ENCODE measurements around the gene ADCK1.

Gene ADCK1

GRCh38 chr14:77962731-77963520 lies 163.0 kb downstream of the ADCK1 start:
- no peak for DNase-seq (ENCODE audit: extremely low spot score)
- TF ChIP-seq ELF4 (IDR thresholded peaks at IDR 0.05) (no peak), TARDBP (IDR thresholded peaks at IDR 0.05) (no peak), FOXK2 (IDR thresholded peaks at IDR 0.05) (no peak), FOXA1 (IDR thresholded peaks at IDR 0.05) (no peak), BHLHE40 (IDR thresholded peaks at IDR 0.05; ENCODE audit: borderline replicate concordance) (no peak), NFRKB (IDR thresholded peaks at IDR 0.05) (no peak), LEF1 (IDR thresholded peaks at IDR 0.05; ENCODE audit: borderline replicate concordance) (no peak), SP1 (IDR thresholded peaks at IDR 0.05) (no peak)
- ChIA-PET POLR2A (no interaction called here), CTCF (no interaction called here)

GRCh38 chr14:77964586-77964985 lies 164.7 kb downstream of the ADCK1 start:
- ChIA-PET POLR2A (no interaction called here), CTCF (no interaction called here)
- DNase-seq (ENCODE audit: extremely low spot score), result no peak
- TF ChIP-seq ARNT (IDR thresholded peaks at IDR 0.05), result no peak
- no peak for TF ChIP-seq SUZ12 (IDR thresholded peaks at IDR 0.05)
- no peak for TF ChIP-seq L3MBTL2 (conservative IDR thresholded peaks at IDR 0.05)
- no peak for TF ChIP-seq TARDBP (IDR thresholded peaks at IDR 0.05)
- TF ChIP-seq PKNOX1 (IDR thresholded peaks at IDR 0.05), result no peak
- no peak for TF ChIP-seq LEF1 (IDR thresholded peaks at IDR 0.05; ENCODE audit: borderline replicate concordance)
- no peak for TF ChIP-seq FOXA1 (IDR thresholded peaks at IDR 0.05)
- TF ChIP-seq FOXM1 (IDR thresholded peaks at IDR 0.05; ENCODE audit: borderline replicate concordance), result no peak
- no peak for TF ChIP-seq FOXK2 (IDR thresholded peaks at IDR 0.05)
- TF ChIP-seq CTBP1 (IDR thresholded peaks at IDR 0.05; ENCODE audit: borderline replicate concordance), result no peak
- no peak for TF ChIP-seq SP1 (IDR thresholded peaks at IDR 0.05)
- no peak for TF ChIP-seq BHLHE40 (IDR thresholded peaks at IDR 0.05; ENCODE audit: borderline replicate concordance)

DNA sequence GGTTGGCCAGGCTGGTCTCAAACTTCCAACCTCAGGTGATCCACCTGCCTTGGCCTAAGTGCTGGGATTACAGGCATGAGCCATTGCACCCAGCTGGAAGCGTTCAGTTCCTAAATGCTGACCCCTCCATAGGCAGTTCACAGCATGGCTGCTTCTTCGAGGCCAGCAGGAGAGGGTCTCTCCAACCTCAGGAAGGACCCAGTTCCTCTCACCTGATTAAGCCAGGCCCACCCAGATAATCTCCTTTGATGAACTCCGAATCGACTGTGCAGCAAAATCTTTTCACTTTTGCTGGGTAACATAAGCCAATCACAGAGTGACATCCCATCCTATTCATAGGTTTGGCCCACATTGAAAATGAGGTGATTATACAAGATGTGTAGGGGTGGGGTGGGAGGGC lies 165.1 kb downstream of the ADCK1 start:
- CTCF ChIA-PET, result no interaction called here
- no peak for DNase-seq (ENCODE audit: extremely low spot score)
- POLR2A ChIA-PET, result no interaction called here
- TF ChIP-seq BHLHE40 (IDR thresholded peaks at IDR 0.05; ENCODE audit: borderline replicate concordance) (no peak), ARNT (IDR thresholded peaks at IDR 0.05) (no peak), FOXM1 (IDR thresholded peaks at IDR 0.05; ENCODE audit: borderline replicate concordance) (no peak), LEF1 (IDR thresholded peaks at IDR 0.05; ENCODE audit: borderline replicate concordance) (no peak), PKNOX1 (IDR thresholded peaks at IDR 0.05) (no peak), SP1 (IDR thresholded peaks at IDR 0.05) (no peak), FOXK2 (IDR thresholded peaks at IDR 0.05) (no peak), CTBP1 (IDR thresholded peaks at IDR 0.05; ENCODE audit: borderline replicate concordance) (no peak), FOXA1 (IDR thresholded peaks at IDR 0.05) (no peak), L3MBTL2 (conservative IDR thresholded peaks at IDR 0.05) (no peak), ELF4 (IDR thresholded peaks at IDR 0.05) (no peak), HDGF (IDR thresholded peaks at IDR 0.05; ENCODE audit: borderline replicate concordance) (no peak)

GRCh38 chr14:77965919-77966435 lies 166.1 kb downstream of the ADCK1 start:
- CTCF ChIA-PET, result no interaction called here
- TF ChIP-seq FOXM1 (IDR thresholded peaks at IDR 0.05; ENCODE audit: borderline replicate concordance) (no peak), NFRKB (IDR thresholded peaks at IDR 0.05) (no peak), LEF1 (IDR thresholded peaks at IDR 0.05; ENCODE audit: borderline replicate concordance) (no peak), L3MBTL2 (conservative IDR thresholded peaks at IDR 0.05) (no peak), SP1 (IDR thresholded peaks at IDR 0.05) (no peak), HDGF (IDR thresholded peaks at IDR 0.05; ENCODE audit: borderline replicate concordance) (no peak), ELF4 (IDR thresholded peaks at IDR 0.05) (no peak), ARNT (IDR thresholded peaks at IDR 0.05) (no peak), CTBP1 (IDR thresholded peaks at IDR 0.05; ENCODE audit: borderline replicate concordance) (no peak), BHLHE40 (IDR thresholded peaks at IDR 0.05; ENCODE audit: borderline replicate concordance) (no peak)
- no peak for DNase-seq (ENCODE audit: extremely low spot score)
- POLR2A ChIA-PET, result no interaction called here

DNA sequence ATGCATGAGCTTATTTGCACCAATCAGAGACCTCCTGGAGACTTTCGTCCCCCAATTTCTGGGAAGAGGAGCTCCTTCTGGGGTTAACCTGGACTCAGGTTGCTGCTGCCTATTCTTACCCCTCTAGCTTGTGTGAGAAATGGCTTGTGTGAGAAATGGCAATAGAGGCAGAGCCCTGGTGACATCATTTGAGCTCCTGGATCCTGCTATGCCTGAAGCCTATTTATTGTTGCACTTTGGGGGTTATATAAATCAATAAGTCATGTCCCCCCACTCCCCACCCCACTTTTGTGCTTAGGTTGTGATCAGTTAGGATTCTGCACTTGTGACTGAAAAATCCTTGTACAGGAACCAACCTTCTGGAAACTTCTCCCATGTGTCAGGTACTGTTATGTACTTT lies 167.2 kb downstream of the ADCK1 start:
- DNase-seq (ENCODE audit: extremely low spot score), result no peak
- TF ChIP-seq HDGF (IDR thresholded peaks at IDR 0.05; ENCODE audit: borderline replicate concordance) (no peak), PKNOX1 (IDR thresholded peaks at IDR 0.05) (no peak), L3MBTL2 (conservative IDR thresholded peaks at IDR 0.05) (no peak), FOXK2 (IDR thresholded peaks at IDR 0.05) (no peak), ELF4 (IDR thresholded peaks at IDR 0.05) (no peak), LEF1 (IDR thresholded peaks at IDR 0.05; ENCODE audit: borderline replicate concordance) (no peak), NFRKB (IDR thresholded peaks at IDR 0.05) (no peak), FOXA1 (IDR thresholded peaks at IDR 0.05) (no peak), TARDBP (IDR thresholded peaks at IDR 0.05) (no peak), BHLHE40 (IDR thresholded peaks at IDR 0.05; ENCODE audit: borderline replicate concordance) (no peak), CTBP1 (IDR thresholded peaks at IDR 0.05; ENCODE audit: borderline replicate concordance) (no peak), ARNT (IDR thresholded peaks at IDR 0.05) (no peak), ZNF384 (IDR thresholded peaks at IDR 0.05) (no peak), FOXM1 (IDR thresholded peaks at IDR 0.05; ENCODE audit: borderline replicate concordance) (no peak), SP1 (IDR thresholded peaks at IDR 0.05) (no peak), SUZ12 (IDR thresholded peaks at IDR 0.05) (no peak)
- ChIA-PET CTCF (no interaction called here), POLR2A (no interaction called here)

DNA sequence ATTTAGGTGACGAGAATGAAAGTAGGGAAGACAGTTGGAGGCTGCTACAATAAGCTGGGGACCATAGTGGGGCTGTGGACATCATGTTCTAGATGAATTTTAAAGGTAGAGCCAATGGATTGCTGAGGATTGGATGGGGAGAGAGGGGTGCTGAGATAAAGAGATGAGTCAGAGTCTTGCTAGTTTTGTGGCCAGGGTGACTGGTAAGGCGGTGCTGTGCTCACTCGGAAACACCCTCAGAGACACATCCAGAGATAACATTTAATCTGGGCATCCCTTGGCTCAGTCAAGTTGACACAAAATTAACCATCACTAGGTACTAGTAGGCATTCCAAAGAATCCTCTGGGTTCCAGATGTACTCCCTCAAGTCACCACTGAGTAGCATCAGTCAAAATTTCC lies 170.7 kb downstream of the ADCK1 start:
- no peak for TF ChIP-seq TARDBP (IDR thresholded peaks at IDR 0.05)
- TF ChIP-seq LEF1 (IDR thresholded peaks at IDR 0.05; ENCODE audit: borderline replicate concordance), result no peak
- no peak for TF ChIP-seq FOXK2 (IDR thresholded peaks at IDR 0.05)
- TF ChIP-seq FOXA1 (IDR thresholded peaks at IDR 0.05), result no peak
- TF ChIP-seq ELF4 (IDR thresholded peaks at IDR 0.05), result no peak
- no peak for TF ChIP-seq ARNT (IDR thresholded peaks at IDR 0.05)
- no peak for TF ChIP-seq SP1 (IDR thresholded peaks at IDR 0.05)
- no peak for TF ChIP-seq BHLHE40 (IDR thresholded peaks at IDR 0.05; ENCODE audit: borderline replicate concordance)
- no peak for TF ChIP-seq NFRKB (IDR thresholded peaks at IDR 0.05)
- TF ChIP-seq HDGF (IDR thresholded peaks at IDR 0.05; ENCODE audit: borderline replicate concordance), result no peak
- no peak for TF ChIP-seq PKNOX1 (IDR thresholded peaks at IDR 0.05)
- TF ChIP-seq CTBP1 (IDR thresholded peaks at IDR 0.05; ENCODE audit: borderline replicate concordance), result no peak
- no peak for TF ChIP-seq FOXM1 (IDR thresholded peaks at IDR 0.05; ENCODE audit: borderline replicate concordance)
- TF ChIP-seq L3MBTL2 (conservative IDR thresholded peaks at IDR 0.05), result no peak
- ChIA-PET POLR2A (no interaction called here), CTCF (interaction anchor here (2.0 kb wide), 1 partner anchor 9 kb away, joined by 6 read pairs; no protein-coding TSS in a partner anchor)
- DNase-seq (ENCODE audit: extremely low spot score), result no peak

All from HEK293T (cell line).